KMS-11 (cell line): ENCODE data around the gene ADCY7.
A peak's percentile ranks its signal among the peaks of the same experiment; 100 is the strongest.

ENCODE experiments used
- H2AFZ ChIP-seq: fragments of 200-600 bp; sonication (generic); 2 replicates; pipeline ENCODE4 v1.6.1; 2016; ENCODE audit warnings: antibody characterized with exemption, mixed run types, low read depth
- H3K27ac ChIP-seq: fragments of 200-600 bp; sonication (generic); 2 replicates; pipeline ENCODE4 v1.6.1; 2016; ENCODE audit warnings: mild to moderate bottlenecking, mixed run types
- H3K27me3 ChIP-seq: fragments of 200-600 bp; sonication (generic); 2 replicates; pipeline ENCODE4 v1.6.1; 2017; ENCODE audit warnings: mild to moderate bottlenecking, low read depth, mixed run types, moderate library complexity; ENCODE audit not compliant: insufficient read depth
- H3K36me3 ChIP-seq: fragments of 200-600 bp; sonication (generic); 2 replicates; pipeline ENCODE4 v1.6.1; 2017; ENCODE audit warnings: mild to moderate bottlenecking, mixed run types; ENCODE audit not compliant: insufficient read depth
- H3K4me1 ChIP-seq: fragments of 200-600 bp; sonication (generic); 2 replicates; pipeline ENCODE4 v1.6.1; 2016; ENCODE audit warnings: mild to moderate bottlenecking, low read depth, mixed run types; ENCODE audit not compliant: poor library complexity, severe bottlenecking
- H3K4me2 ChIP-seq: fragments of 200-600 bp; sonication (generic); 2 replicates; pipeline ENCODE4 v1.7.0; 2016; ENCODE audit warnings: mild to moderate bottlenecking, mixed run types
- H3K4me3 ChIP-seq: fragments of 200-600 bp; sonication (generic); IDR thresholded peaks from 2 replicates; pipeline ENCODE4 v1.6.1; 2017; ENCODE audit warnings: low read depth, low read length, mixed read lengths; ENCODE audit not compliant: insufficient read depth
- H3K79me2 ChIP-seq: fragments of 200-600 bp; sonication (generic); 2 replicates; pipeline ENCODE4 v1.6.1; 2016; ENCODE audit warnings: low read depth, mixed run types; ENCODE audit not compliant: insufficient read depth
- H3K9ac ChIP-seq: fragments of 200-600 bp; sonication (generic); 2 replicates; pipeline ENCODE4 v1.6.1; 2016; ENCODE audit warnings: mild to moderate bottlenecking, mixed run types
- H4K20me1 ChIP-seq: fragments of 200-600 bp; sonication (generic); 2 replicates; pipeline ENCODE4 v1.6.1; 2016; ENCODE audit warnings: mild to moderate bottlenecking, mixed run types; ENCODE audit not compliant: insufficient read depth
- CTCF ChIP-seq: fragments of 200-600 bp; sonication (generic); conservative IDR thresholded peaks from 2 replicates; pipeline ENCODE4 v1.6.1; 2017; ENCODE audit warnings: low read depth, mild to moderate bottlenecking, antibody characterized with exemption, low read length, moderate library complexity, mixed read lengths

ADCY7 gene

GRCh38 chr16:50326264-50326663 is 59.9 kb downstream of the ADCY7 start:
- no peak overlapping the region for H3K4me2 ChIP-seq
- H3K4me1 ChIP-seq = peaks cover 12% of the 10 kb centered on the region
- H2AFZ ChIP-seq = no peak overlapping the region
- no peaks in the 10 kb centered on the region; the same call in 1 of the 2 replicates for H3K36me3 ChIP-seq
- no peak overlapping the region for H3K9ac ChIP-seq
- H3K27me3 ChIP-seq = no peaks in the 10 kb centered on the region
- no peak overlapping the region for H3K27ac ChIP-seq
- H3K79me2 ChIP-seq = no peaks in the 10 kb centered on the region
- TF ChIP-seq CTCF = no peak
- no peak overlapping the region for H3K4me3 ChIP-seq
- H4K20me1 ChIP-seq = no peaks in the 10 kb centered on the region

- no peak overlapping the region for H3K4me3 ChIP-seq
- H3K79me2 ChIP-seq = 0 out of 2 replicates have a peak, but pooled peaks cover 4% of the 10 kb centered on the region
- peaks cover 12% of the 10 kb centered on the region for H3K4me1 ChIP-seq
- no peaks in the 10 kb centered on the region for H3K27me3 ChIP-seq
- peak; percentile 85 for TF ChIP-seq CTCF
- no peak overlapping the region for H3K9ac ChIP-seq
- H3K4me2 ChIP-seq = peak overlapping the region; percentile 2; the same call in 1 of the 2 replicates
- H3K36me3 ChIP-seq = no peaks in the 10 kb centered on the region
- peak overlapping the region; percentile 26; the same call in 1 of the 2 replicates for H3K27ac ChIP-seq
- H2AFZ ChIP-seq = no peak overlapping the region
- H4K20me1 ChIP-seq = no peaks in the 10 kb centered on the region
These were observed 60.6 kb downstream of the ADCY7 start for GRCh38 chr16:50326835-50327465.

GRCh38 chr16:50329446-50330189 is 63.3 kb downstream of the ADCY7 start:
- Histone ChIP-seq H3K27me3 (no peaks in the 10 kb centered on the region), H4K20me1 (no peaks in the 10 kb centered on the region), H3K79me2 (0 out of 2 replicates have a peak, but pooled peaks cover 4% of the 10 kb centered on the region), H3K4me2 (no peak overlapping the region), H2AFZ (no peak overlapping the region), H3K9ac (no peak overlapping the region), H3K4me3 (no peak overlapping the region), H3K4me1 (peaks cover 12% of the 10 kb centered on the region), H3K36me3 (no peaks in the 10 kb centered on the region), H3K27ac (no peak overlapping the region)
- TF ChIP-seq CTCF = no peak

- Histone ChIP-seq H4K20me1 (no peaks in the 10 kb centered on the region), H3K9ac (no peak overlapping the region), H3K36me3 (no peaks in the 10 kb centered on the region), H3K27me3 (no peaks in the 10 kb centered on the region), H3K79me2 (0 out of 2 replicates have a peak, but pooled peaks cover 4% of the 10 kb centered on the region), H2AFZ (no peak overlapping the region), H3K4me3 (no peak overlapping the region), H3K27ac (no peak overlapping the region), H3K4me1 (peaks cover 12% of the 10 kb centered on the region), H3K4me2 (no peak overlapping the region)
- no peak for TF ChIP-seq CTCF
These were observed 65.2 kb downstream of the ADCY7 start for GRCh38 chr16:50331570-50331969.
